ENCODE data around the gene KANK3.

KANK3 gene

DNA sequence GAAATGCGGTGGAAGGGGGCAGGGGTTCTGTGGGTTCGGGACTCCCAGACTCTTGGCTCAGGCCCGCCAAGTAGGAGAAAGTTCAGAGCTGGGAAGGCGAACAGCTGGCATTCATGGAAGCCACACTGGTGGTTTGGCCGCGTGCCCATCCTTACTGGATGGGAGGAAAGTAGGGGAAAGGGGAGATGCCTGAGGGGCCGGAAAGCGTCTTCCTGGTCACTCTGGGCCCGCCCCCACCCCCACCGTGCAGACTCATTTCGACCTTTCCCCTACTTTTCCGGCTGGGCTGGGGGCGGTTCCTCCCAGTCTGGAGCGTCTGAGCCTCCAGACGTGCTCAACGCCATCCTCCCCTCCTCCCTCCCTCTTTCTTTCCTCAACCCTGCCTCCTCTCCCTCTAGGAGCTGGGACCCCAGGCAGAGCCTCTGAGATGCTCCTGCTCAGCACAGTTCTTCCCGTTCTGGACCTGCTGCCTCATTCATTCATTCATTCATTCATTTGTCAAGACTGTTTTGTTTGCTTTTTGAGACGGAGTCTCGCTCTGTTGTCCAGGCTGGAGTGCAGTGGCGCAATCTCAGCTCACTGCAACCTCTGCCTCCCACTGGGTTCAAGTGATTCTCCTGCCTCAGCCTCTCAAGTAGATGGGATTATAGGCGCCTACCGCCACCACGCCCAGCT lies 24.4 kb upstream of the KANK3 start:
- Histone ChIP-seq H3K36me3 (ENCODE audit: insufficient read depth, low read length) (no peaks in the 10 kb centered on the region), H4K20me1 (ENCODE audit: insufficient read depth, low read length, poor library complexity, severe bottlenecking) (no peaks in the 10 kb centered on the region), H3F3A (ENCODE audit: low read depth) (no peaks in the 10 kb centered on the region), H3K9me2 (replicated peaks; ENCODE audit: low read depth, low read length) (no peaks in the 10 kb centered on the region), H3K9me3 (ENCODE audit: insufficient read depth, low read depth, low read length) (no peaks in the 10 kb centered on the region), H2AFZ (ENCODE audit: low read length) (no peak overlapping the region), H3K4me2 (ENCODE audit: low read depth, low read length, poor library complexity, severe bottlenecking) (no peak overlapping the region), H3K27me3 (ENCODE audit: insufficient read depth, low read length, poor library complexity, severe bottlenecking) (no peaks in the 10 kb centered on the region), H3K9ac (ENCODE audit: low read depth, low read length, poor library complexity, severe bottlenecking) (no peak overlapping the region), H3K4me1 (ENCODE audit: insufficient read depth, low read length, poor library complexity, severe bottlenecking) (no peaks in the 10 kb centered on the region), H3K4me3 (ENCODE audit: low read length, poor library complexity, severe bottlenecking) (no peak overlapping the region), H3K79me2 (ENCODE audit: insufficient read depth, low read length) (no peaks in the 10 kb centered on the region)
- TF ChIP-seq, protein P1, sequence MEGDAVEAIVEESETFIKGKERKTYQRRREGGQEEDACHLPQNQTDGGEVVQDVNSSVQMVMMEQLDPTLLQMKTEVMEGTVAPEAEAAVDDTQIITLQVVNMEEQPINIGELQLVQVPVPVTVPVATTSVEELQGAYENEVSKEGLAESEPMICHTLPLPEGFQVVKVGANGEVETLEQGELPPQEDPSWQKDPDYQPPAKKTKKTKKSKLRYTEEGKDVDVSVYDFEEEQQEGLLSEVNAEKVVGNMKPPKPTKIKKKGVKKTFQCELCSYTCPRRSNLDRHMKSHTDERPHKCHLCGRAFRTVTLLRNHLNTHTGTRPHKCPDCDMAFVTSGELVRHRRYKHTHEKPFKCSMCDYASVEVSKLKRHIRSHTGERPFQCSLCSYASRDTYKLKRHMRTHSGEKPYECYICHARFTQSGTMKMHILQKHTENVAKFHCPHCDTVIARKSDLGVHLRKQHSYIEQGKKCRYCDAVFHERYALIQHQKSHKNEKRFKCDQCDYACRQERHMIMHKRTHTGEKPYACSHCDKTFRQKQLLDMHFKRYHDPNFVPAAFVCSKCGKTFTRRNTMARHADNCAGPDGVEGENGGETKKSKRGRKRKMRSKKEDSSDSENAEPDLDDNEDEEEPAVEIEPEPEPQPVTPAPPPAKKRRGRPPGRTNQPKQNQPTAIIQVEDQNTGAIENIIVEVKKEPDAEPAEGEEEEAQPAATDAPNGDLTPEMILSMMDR (conservative IDR thresholded peaks at IDR 0.05; ENCODE audit: low read length), result no peak
- no peak for TF ChIP-seq EZH2phosphoT487 (IDR thresholded peaks at IDR 0.05; ENCODE audit: borderline replicate concordance)

DNA sequence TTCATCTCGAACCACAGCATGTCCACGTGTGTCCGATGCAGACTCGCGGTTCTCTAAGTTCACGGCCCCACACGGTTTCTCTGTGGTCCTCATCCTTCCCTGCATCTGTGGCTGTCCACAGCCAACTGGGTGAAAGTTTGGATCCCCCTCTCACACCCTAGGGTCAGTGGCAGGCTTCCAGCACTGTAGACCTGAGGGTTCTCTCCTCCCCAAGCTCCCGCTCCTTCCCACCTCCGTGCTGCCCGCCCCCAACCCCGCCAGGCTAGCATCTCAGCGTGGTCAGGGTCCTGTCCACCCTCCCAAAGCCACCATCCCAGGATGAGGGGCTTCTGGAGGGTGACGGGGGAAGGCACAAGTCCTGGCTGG lies 23.9 kb upstream of the KANK3 start:
- H3K9ac ChIP-seq (ENCODE audit: low read depth, low read length, poor library complexity, severe bottlenecking), result no peak overlapping the region
- no peaks in the 10 kb centered on the region for H3K4me1 ChIP-seq (ENCODE audit: insufficient read depth, low read length, poor library complexity, severe bottlenecking)
- H3K4me2 ChIP-seq (ENCODE audit: low read depth, low read length, poor library complexity, severe bottlenecking), result no peak overlapping the region
- no peak for TF ChIP-seq EZH2phosphoT487 (IDR thresholded peaks at IDR 0.05; ENCODE audit: borderline replicate concordance)
- TF ChIP-seq, protein P1 (conservative IDR thresholded peaks at IDR 0.05; ENCODE audit: low read length), result no peak
- H3F3A ChIP-seq (ENCODE audit: low read depth), result no peaks in the 10 kb centered on the region
- no peaks in the 10 kb centered on the region for H3K36me3 ChIP-seq (ENCODE audit: insufficient read depth, low read length)
- no peaks in the 10 kb centered on the region for H3K9me3 ChIP-seq (ENCODE audit: insufficient read depth, low read depth, low read length)
- no peaks in the 10 kb centered on the region for H4K20me1 ChIP-seq (ENCODE audit: insufficient read depth, low read length, poor library complexity, severe bottlenecking)
- H3K27me3 ChIP-seq (ENCODE audit: insufficient read depth, low read length, poor library complexity, severe bottlenecking), result no peaks in the 10 kb centered on the region
- H2AFZ ChIP-seq (ENCODE audit: low read length), result no peak overlapping the region
- no peaks in the 10 kb centered on the region for H3K79me2 ChIP-seq (ENCODE audit: insufficient read depth, low read length)
- H3K9me2 ChIP-seq (replicated peaks; ENCODE audit: low read depth, low read length), result no peaks in the 10 kb centered on the region
- H3K4me3 ChIP-seq (ENCODE audit: low read length, poor library complexity, severe bottlenecking), result no peak overlapping the region

DNA sequence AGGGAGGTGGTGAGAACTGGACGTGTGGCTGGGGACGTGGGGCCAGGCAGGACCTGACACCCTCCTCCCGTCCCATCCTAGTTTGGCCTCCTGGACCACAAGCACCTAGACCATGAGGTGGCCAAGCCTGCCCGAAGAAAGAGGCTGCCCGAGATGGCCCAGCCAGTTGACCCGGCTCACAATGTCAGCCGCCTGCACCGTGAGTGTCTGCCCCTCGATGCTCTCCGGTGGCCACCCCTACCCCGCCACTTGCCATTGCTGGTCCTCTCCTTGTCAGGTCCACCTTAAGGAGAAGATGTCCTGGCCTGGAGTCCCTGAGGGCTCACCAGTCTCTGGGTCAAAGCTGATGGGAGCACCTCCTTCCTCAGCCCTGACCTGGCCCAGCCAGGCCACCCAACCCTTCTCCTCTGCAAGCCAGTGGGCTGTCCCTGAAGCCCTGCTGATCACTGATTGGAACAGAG lies 23.1 kb upstream of the KANK3 start:
- Histone ChIP-seq H3F3A (ENCODE audit: low read depth) (no peaks in the 10 kb centered on the region), H2AFZ (ENCODE audit: low read length) (no peak overlapping the region), H3K79me2 (ENCODE audit: insufficient read depth, low read length) (no peaks in the 10 kb centered on the region), H3K36me3 (ENCODE audit: insufficient read depth, low read length) (no peaks in the 10 kb centered on the region), H3K9me2 (replicated peaks; ENCODE audit: low read depth, low read length) (no peaks in the 10 kb centered on the region), H3K27me3 (ENCODE audit: insufficient read depth, low read length, poor library complexity, severe bottlenecking) (no peaks in the 10 kb centered on the region), H3K9me3 (ENCODE audit: insufficient read depth, low read depth, low read length) (no peaks in the 10 kb centered on the region), H4K20me1 (ENCODE audit: insufficient read depth, low read length, poor library complexity, severe bottlenecking) (no peaks in the 10 kb centered on the region), H3K4me3 (ENCODE audit: low read length, poor library complexity, severe bottlenecking) (no peak overlapping the region), H3K4me1 (ENCODE audit: insufficient read depth, low read length, poor library complexity, severe bottlenecking) (no peaks in the 10 kb centered on the region), H3K4me2 (ENCODE audit: low read depth, low read length, poor library complexity, severe bottlenecking) (no peak overlapping the region), H3K9ac (ENCODE audit: low read depth, low read length, poor library complexity, severe bottlenecking) (no peak overlapping the region)
- TF ChIP-seq, protein P1 (conservative IDR thresholded peaks at IDR 0.05; ENCODE audit: low read length), result no peak
- no peak for TF ChIP-seq EZH2phosphoT487 (IDR thresholded peaks at IDR 0.05; ENCODE audit: borderline replicate concordance)

Data from Loucy (cell line).